SK-N-SH (cell line): ENCODE data around the gene GPR137B. TPM values are rescaled to one million over a fixed set of nuclear protein-coding genes. Genes with fewer than 3 reads are reported as not detected.

ENCODE experiments used
- CTCF ChIA-PET: fragments of 300-600, 350-600 bp; formaldehyde crosslinking; extraction: SDS; loops from one replicate; lab custom pipeline; 2021; lab: Yijun Ruan, JAX
- POLR2A ChIA-PET: fragments of 350-600 bp; sonication (Branson Sonifier 250); formaldehyde crosslinking; extraction: SDS; loops from one replicate; lab custom pipeline; 2020; ENCODE audit warnings: antibody characterized with exemption, inconsistent platforms; lab: Yijun Ruan, JAX
- DNase-seq: peaks from one replicate; pipeline ENCODE4 v3.0.0; 2012
- H2AFZ ChIP-seq: fragments of 200-600 bp; sonication (generic); 2 replicates; pipeline ENCODE4 v1.8.1; 2016; ENCODE audit warnings: antibody characterized with exemption, mild to moderate bottlenecking, low read depth
- H3F3A ChIP-seq: fragments of 200-600 bp; sonication (generic); replicated peaks from 2 replicates; pipeline ENCODE3; 2016; ENCODE audit warnings: antibody characterized with exemption, mild to moderate bottlenecking; ENCODE audit not compliant: insufficient read depth
- H3K27ac ChIP-seq, 2 experiments: fragments of 200-500 bp in 1 of 2; fragments of 200-600 bp in 1 of 2; sonication (Bioruptor generic) in 1 of 2; sonication (generic), shearing (Covaris generic) in 1 of 2; 2 replicates each; pipeline versions ENCODE4 v1.5.1 to v1.6.1; 2014 to 2016; ENCODE audit warnings: low read depth in 2 of 2, inconsistent platforms in 1 of 2, low read length in 1 of 2, mild to moderate bottlenecking in 1 of 2, mixed read lengths in 1 of 2
- H3K27me3 ChIP-seq: fragments of 200-600 bp; sonication (generic), shearing (Covaris generic); 2 replicates; pipeline ENCODE4 v1.6.1; 2016; ENCODE audit warnings: mixed run types; ENCODE audit not compliant: insufficient read depth
- H3K36me3 ChIP-seq, 2 experiments: fragments of 200-500 bp in 1 of 2; fragments of 200-600 bp in 1 of 2; sonication (Bioruptor generic) in 1 of 2; sonication (generic) in 1 of 2; replicated peaks in 1 of 2; 2 replicates each; pipeline versions ENCODE3 to v1.5.1; 2014 to 2016; ENCODE audit warnings: low read length in 1 of 2, mild to moderate bottlenecking in 1 of 2; ENCODE audit not compliant: insufficient read depth in 2 of 2, control insufficient read depth in 1 of 2
- H3K4me1 ChIP-seq, 2 experiments: fragments of 200-500 bp in 1 of 2; fragments of 200-600 bp in 1 of 2; sonication (Bioruptor generic) in 1 of 2; sonication (generic), shearing (Covaris generic) in 1 of 2; 2 replicates each; pipeline versions ENCODE4 v1.5.1 to v1.6.1; 2014 to 2016; ENCODE audit warnings: low read depth in 1 of 2, low read length in 1 of 2, mixed run types in 1 of 2; ENCODE audit not compliant: insufficient read depth in 2 of 2, control insufficient read depth in 1 of 2
- H3K4me2 ChIP-seq: fragments of 200-600 bp; sonication (generic), shearing (Covaris generic); 2 replicates; pipeline ENCODE4 v1.6.1; 2017; ENCODE audit warnings: mixed run types
- H3K4me3 ChIP-seq, 2 experiments: fragments of 200-500 bp in 1 of 2; fragments of 200-600 bp in 1 of 2; sonication (Bioruptor generic) in 1 of 2; sonication (generic), shearing (Covaris generic) in 1 of 2; 2 replicates each; pipeline versions ENCODE4 v1.5.1 to v1.8.1; 2014 to 2016; ENCODE audit warnings: low read depth in 2 of 2, inconsistent platforms in 1 of 2, low read length in 1 of 2, mild to moderate bottlenecking in 1 of 2, mixed read lengths in 1 of 2, moderate library complexity in 1 of 2
- H3K79me2 ChIP-seq: fragments of 200-600 bp; sonication (generic); 2 replicates; pipeline ENCODE4 v1.8.1; 2017; ENCODE audit warnings: mild to moderate bottlenecking; ENCODE audit not compliant: insufficient read depth
- H3K9ac ChIP-seq: fragments of 200-600 bp; sonication (generic); 2 replicates; pipeline ENCODE4 v1.6.1; 2017; ENCODE audit warnings: mixed run types
- H3K9me2 ChIP-seq: fragments of 200-600 bp; sonication (generic); 2 replicates; pipeline ENCODE4 v1.6.1; 2017; ENCODE audit warnings: mixed run types
- H3K9me3 ChIP-seq: fragments of 200-600 bp; sonication (generic); 2 replicates; pipeline ENCODE4 v1.6.1; 2017; ENCODE audit warnings: mixed run types, mild to moderate bottlenecking, moderate library complexity
- H4K20me1 ChIP-seq: fragments of 200-600 bp; sonication (generic); 2 replicates; pipeline ENCODE4 v1.6.1; 2017; ENCODE audit warnings: mild to moderate bottlenecking, mixed run types; ENCODE audit not compliant: insufficient read depth
- CTCF ChIP-seq: fragments of 200-600 bp; sonication (generic); IDR thresholded peaks from 2 replicates; pipeline ENCODE4 v1.6.1; 2017; ENCODE audit warnings: antibody characterized with exemption, mild to moderate bottlenecking, moderate library complexity
- EP300 ChIP-seq, 2 experiments: IDR thresholded peaks; 2 replicates each; pipeline versions ENCODE4 v1.4.0 to v1.6.1; 2012; ENCODE audit warnings: borderline replicate concordance in 1 of 2, low read depth in 1 of 2, low read length in 1 of 2
- SIN3A ChIP-seq: IDR thresholded peaks from 2 replicates; pipeline ENCODE4 v1.6.1; 2012; ENCODE audit warnings: low read depth, mild to moderate bottlenecking, low read length, moderate library complexity, borderline replicate concordance
- SMC3 ChIP-seq: IDR thresholded peaks from 2 replicates; pipeline ENCODE4 v1.6.1; 2012; ENCODE audit warnings: low read depth, low read length, improper control_type of control experiment
- TEAD4 ChIP-seq: IDR thresholded peaks from 2 replicates; pipeline ENCODE4 v1.4.0; 2012; ENCODE audit warnings: mild to moderate bottlenecking, borderline replicate concordance; ENCODE audit not compliant: insufficient read depth
- YY1 ChIP-seq: IDR thresholded peaks from 2 replicates; pipeline ENCODE4 v1.4.0; 2012; ENCODE audit warnings: low read depth, mild to moderate bottlenecking
- WGBS: methylation state at CpG from one replicate; pipeline ENCODE4 v1.1.6; 2017; ENCODE audit warnings: low lambda C conversion rate; 5-methylcytosine and 5-hydroxymethylcytosine counted together
- polyA plus RNA-seq, 3 experiments: library from polyadenylated mRNA; depleted of rRNA; stranded (reverse); fragments of >200 nt; gene quantifications; 2 replicates each; pipeline ENCODE4 v1.2.3, GENCODE V29; 2012
- TF ChIP-seq, protein P1 (sequence below): fragments of 150-350 bp; IDR thresholded peaks from 2 replicates; pipeline ENCODE4 v1.6.1; 2016; ENCODE audit warnings: mild to moderate bottlenecking, low read depth, low read length
- TF ChIP-seq, protein P2 (sequence below): IDR thresholded peaks from 2 replicates; pipeline ENCODE4; 2012

GPR137B gene
- polyA plus RNA-seq, 1 of the 3 experiments (the other 2 are of a cell fraction), result 7.0 TPM

DNA sequence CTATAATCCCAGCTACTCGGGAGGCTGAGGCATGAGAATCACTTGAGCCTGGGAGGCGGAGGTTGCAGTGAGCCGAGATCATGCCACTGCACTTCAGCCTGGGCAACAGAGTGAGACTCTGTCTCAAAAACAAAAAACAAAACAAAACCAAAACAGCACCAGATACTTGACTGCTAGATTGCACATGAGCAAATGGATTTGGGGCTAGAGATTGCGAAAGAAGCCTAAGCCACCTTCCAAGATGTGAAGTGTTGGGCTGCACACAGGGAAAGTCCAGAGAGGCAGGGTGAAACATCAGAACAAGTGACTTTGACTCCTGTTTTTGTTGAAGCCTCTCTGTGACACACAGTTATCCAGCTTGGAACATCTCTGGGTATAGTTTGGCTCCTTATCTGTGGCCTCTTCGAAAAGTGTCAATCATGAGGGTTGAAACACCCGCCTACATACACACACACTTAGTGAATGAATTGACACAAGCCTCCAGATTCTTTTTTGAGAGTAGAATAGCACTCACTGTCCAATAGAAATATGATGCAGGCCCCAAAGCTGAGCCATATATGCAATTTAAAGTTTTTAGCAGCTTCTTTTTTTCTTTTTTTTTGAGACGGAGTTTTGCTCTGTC lies 34.2 kb upstream of the GPR137B start:
- H3F3A ChIP-seq, result no peaks in the 10 kb centered on the region
- POLR2A ChIA-PET, result no interaction called here
- H3K9me3 ChIP-seq, result no peaks in the 10 kb centered on the region
- H3K4me1 ChIP-seq, result peaks cover 0 to 5% of the 10 kb centered on the region in 2 experiments; a peak in 1 of 4 replicates
- no peak overlapping the region for H2AFZ ChIP-seq
- no peaks in the 10 kb centered on the region for H3K36me3 ChIP-seq
- no peak overlapping the region for H3K4me3 ChIP-seq
- H3K9ac ChIP-seq, result no peak overlapping the region
- no peaks in the 10 kb centered on the region for H4K20me1 ChIP-seq
- no peak for DNase-seq
- no peak for TF ChIP-seq YY1
- TF ChIP-seq, protein P1, sequence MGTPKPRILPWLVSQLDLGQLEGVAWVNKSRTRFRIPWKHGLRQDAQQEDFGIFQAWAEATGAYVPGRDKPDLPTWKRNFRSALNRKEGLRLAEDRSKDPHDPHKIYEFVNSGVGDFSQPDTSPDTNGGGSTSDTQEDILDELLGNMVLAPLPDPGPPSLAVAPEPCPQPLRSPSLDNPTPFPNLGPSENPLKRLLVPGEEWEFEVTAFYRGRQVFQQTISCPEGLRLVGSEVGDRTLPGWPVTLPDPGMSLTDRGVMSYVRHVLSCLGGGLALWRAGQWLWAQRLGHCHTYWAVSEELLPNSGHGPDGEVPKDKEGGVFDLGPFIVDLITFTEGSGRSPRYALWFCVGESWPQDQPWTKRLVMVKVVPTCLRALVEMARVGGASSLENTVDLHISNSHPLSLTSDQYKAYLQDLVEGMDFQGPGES, result no peak
- no peak for TF ChIP-seq SIN3A
- TF ChIP-seq, protein P2, sequence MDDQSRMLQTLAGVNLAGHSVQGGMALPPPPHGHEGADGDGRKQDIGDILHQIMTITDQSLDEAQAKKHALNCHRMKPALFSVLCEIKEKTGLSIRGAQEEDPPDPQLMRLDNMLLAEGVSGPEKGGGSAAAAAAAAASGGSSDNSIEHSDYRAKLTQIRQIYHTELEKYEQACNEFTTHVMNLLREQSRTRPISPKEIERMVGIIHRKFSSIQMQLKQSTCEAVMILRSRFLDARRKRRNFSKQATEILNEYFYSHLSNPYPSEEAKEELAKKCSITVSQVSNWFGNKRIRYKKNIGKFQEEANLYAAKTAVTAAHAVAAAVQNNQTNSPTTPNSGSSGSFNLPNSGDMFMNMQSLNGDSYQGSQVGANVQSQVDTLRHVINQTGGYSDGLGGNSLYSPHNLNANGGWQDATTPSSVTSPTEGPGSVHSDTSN, result no peak
- no peak for TF ChIP-seq TEAD4
- no peak for TF ChIP-seq SMC3
- no peaks in the 10 kb centered on the region for H3K9me2 ChIP-seq
- no peak overlapping the region for H3K27ac ChIP-seq
- CTCF ChIA-PET, result interaction anchor here (0.7 to 4.8 kb wide), 9 partner anchors 9 to 430 kb away, joined by 3 to 34 read pairs (median 3); no protein-coding TSS in a partner anchor
- no peaks in the 10 kb centered on the region for H3K79me2 ChIP-seq
- 83% methylated on average over 7 of the region's 7 CpGs for WGBS
- H3K4me2 ChIP-seq, result no peak overlapping the region
- H3K27me3 ChIP-seq, result no peaks in the 10 kb centered on the region

GRCh38 chr1:236110137-236110536 lies 32.2 kb upstream of the GPR137B start:
- Histone ChIP-seq H3K9me3 (no peaks in the 10 kb centered on the region), H3F3A (no peaks in the 10 kb centered on the region), H3K36me3 (no peaks in the 10 kb centered on the region), H3K4me1 (peaks cover 0 to 5% of the 10 kb centered on the region in 2 experiments; a peak in 1 of 4 replicates), H3K9me2 (no peaks in the 10 kb centered on the region), H3K79me2 (no peaks in the 10 kb centered on the region), H3K27me3 (no peaks in the 10 kb centered on the region), H3K4me3 (no peak overlapping the region), H3K4me2 (no peak overlapping the region), H2AFZ (no peak overlapping the region), H3K9ac (no peak overlapping the region), H3K27ac (no peak overlapping the region), H4K20me1 (no peaks in the 10 kb centered on the region)
- WGBS, result 75% methylated on average over 7 of the region's 13 CpGs
- ChIA-PET CTCF (interaction anchor here (0.5 to 1.6 kb wide), 5 partner anchors 10 to 405 kb away, joined by 3 to 5 read pairs (median 3); no protein-coding TSS in a partner anchor), POLR2A (no interaction called here)
- TF ChIP-seq CTCF (no peak), EP300 (IDR thresholded peaks at IDR 0.05; ENCODE audit: borderline replicate concordance in 1 of 2, low read depth in 1 of 2, low read length in 1 of 2) (no peak)
- no peak for DNase-seq
